22Rv1 (cell line): ENCODE data around the gene PPDPF.
A peak's percentile ranks its signal among the peaks of the same experiment; 100 is the strongest.
"Not testable (repeated sequence)": the region's sequence is repeated elsewhere in the genome, so short reads cannot be mapped to it uniquely, and the experiment has no call there.

ENCODE experiments used
- H3K27ac ChIP-seq: fragments of 450-650 bp; 2 replicates; pipeline ENCODE4 v1.5.1; 2017
- ZFX ChIP-seq: fragments of 450-650 bp; IDR thresholded peaks from 2 replicates; pipeline ENCODE4 v1.6.1; 2017; ENCODE audit warnings: antibody characterized with exemption, borderline replicate concordance
- TF ChIP-seq, protein P1 (sequence below): fragments of 450-650 bp; IDR thresholded peaks from 2 replicates; pipeline ENCODE4 v1.5.1; 2017; ENCODE audit warnings: mild to moderate bottlenecking

The PPDPF gene

DNA sequence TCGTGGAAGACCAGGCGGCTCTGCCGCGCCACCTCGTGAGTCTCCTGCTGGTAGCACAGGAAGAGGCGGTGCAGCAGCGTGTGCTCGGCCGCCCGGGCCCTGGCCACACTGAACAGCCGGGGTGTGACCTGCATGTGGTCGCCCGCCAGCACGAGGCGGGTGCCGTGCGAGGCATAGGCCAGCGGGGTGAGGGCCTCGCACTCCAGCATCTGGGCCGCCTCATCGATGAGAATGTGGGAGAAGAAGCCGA lies 46.5 kb downstream of the PPDPF start:
- TF ChIP-seq ZFX, result no peak
- TF ChIP-seq, protein P1, sequence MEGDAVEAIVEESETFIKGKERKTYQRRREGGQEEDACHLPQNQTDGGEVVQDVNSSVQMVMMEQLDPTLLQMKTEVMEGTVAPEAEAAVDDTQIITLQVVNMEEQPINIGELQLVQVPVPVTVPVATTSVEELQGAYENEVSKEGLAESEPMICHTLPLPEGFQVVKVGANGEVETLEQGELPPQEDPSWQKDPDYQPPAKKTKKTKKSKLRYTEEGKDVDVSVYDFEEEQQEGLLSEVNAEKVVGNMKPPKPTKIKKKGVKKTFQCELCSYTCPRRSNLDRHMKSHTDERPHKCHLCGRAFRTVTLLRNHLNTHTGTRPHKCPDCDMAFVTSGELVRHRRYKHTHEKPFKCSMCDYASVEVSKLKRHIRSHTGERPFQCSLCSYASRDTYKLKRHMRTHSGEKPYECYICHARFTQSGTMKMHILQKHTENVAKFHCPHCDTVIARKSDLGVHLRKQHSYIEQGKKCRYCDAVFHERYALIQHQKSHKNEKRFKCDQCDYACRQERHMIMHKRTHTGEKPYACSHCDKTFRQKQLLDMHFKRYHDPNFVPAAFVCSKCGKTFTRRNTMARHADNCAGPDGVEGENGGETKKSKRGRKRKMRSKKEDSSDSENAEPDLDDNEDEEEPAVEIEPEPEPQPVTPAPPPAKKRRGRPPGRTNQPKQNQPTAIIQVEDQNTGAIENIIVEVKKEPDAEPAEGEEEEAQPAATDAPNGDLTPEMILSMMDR, result peak; percentile 55
- H3K27ac ChIP-seq, result peak overlapping the region; percentile 35; the same call in 1 of the 2 replicates

DNA sequence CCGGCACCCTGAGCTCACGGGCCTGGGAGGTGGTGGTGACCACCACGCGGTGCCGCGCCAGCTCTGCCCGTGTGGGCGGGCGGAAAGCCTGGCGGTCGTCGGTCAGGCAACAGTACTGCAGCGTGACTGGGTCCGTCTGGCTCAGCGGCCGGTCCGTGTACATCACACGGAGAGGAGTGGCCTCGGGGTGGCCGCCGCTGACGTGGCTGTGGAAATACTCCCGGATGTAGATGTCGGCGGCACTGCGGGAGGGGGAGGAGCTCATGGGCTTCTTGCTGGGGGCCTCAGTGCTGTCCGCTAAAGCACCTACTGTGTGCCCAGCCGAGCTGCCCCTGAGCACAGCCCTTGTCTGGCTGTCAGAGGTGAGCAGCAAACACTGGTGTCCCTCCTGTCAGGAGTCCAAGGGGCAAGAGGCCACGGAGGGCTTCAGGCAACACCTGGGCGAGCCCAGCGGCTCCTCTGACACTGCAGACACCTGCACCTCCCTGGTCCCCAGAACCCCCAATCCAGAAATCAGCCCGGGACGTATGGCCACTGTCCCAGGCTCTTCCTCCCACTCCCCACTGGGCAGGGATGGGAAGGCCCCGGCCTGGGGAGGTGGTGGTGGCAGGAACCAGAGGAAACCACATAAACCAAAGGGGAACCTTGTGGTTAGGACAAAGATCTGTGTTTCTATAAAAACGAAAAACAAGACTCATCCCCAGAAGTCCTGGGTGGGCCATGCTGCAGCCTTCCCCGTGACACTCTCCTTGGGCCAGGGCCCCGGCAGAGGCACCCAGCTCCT lies 47.0 kb downstream of the PPDPF start:
- H3K27ac ChIP-seq, result peak overlapping the region; percentile 35; the same call in 1 of the 2 replicates
- TF ChIP-seq ZFX, result no peak
- TF ChIP-seq, protein P1, result no peak

DNA sequence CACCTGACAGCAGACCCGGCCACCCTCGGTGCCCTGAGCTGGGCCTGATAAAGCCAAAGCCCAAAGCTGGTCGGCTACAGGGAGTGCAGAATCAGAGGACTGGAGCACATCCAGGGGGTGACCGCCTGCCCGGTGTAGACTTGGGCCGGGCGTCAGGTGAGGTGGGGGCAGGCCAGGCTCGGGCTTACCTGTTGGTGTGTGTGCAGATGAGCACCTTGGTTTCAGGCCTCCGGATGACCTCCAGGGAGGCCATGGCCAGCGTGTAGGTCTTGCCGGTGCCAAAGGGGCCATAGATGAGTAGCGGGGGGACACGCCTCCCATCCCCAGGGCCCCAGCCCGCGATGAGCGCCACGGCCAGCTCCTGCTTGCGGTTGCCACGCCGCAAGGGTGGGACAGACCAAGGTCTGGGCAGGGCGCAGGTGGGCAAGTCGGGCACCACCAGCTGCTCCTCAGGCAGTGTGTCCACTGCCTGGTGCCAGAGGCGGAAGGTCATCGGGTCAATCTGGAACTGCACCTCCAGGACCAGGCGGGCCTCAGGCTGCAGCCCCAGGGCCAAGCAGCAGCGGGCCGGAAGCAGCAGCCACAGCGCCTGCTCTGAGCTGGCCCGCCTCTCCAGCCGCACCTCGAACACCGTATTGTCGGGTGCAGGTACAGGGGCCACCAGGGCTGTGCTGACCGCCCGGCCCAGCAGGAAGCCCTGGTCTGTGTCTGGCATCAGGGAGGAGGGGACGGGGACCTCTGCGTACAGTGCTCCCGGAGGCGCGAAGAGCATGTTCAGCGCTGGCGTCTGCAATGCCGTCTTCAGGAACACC lies 47.8 kb downstream of the PPDPF start:
- no peak overlapping the region for H3K27ac ChIP-seq
- TF ChIP-seq, protein P1, result no peak
- no peak for TF ChIP-seq ZFX

DNA sequence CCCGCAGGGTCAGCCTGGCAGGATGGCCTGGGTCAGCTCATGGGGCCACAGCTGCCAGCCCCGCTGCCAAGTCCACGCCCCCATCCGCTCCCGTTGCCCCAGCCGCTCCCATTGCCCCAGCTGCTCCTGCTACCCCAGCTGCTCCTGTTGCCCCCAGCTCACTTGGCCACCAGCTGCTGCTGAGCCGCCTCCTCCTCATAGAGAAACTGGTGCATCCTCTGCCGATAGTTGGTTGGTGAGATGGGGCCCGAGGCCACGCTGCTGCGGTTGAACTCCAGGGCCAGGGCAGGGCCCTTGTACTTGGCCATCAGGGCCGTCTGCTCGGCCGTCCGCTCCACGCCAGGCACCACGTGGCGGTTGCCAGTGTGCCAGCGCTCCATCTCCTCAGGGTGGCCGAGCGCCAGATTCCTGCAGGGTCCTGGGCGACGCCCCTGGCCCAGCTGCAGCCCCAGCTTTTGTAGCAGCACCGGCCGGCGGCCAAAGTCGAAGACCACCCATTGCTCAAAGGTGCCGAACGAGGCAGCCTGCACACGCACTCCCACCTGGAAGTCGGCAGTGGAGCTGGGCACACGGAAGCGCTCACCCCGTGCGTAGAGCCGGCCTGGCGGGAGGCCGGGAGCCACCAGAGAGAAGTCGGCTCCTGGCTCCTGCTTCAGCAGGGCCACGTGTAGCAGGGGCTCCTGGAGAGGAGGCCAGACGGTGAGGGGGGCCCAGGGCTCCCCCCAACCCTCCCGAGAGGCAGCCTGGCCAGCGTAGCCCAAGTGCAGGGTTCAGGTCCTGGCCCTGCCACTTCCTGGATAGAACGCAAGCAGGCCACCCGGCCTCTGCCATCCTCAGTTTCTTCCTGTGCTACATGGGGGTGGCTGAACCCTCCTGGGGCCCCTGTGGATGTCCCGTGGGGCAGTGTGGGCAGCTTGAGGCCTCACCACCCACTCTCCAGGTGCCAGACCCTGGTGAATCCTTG lies 48.7 kb downstream of the PPDPF start:
- TF ChIP-seq, protein P1, result no peak
- no peak for TF ChIP-seq ZFX
- H3K27ac ChIP-seq, result no peak overlapping the region

DNA sequence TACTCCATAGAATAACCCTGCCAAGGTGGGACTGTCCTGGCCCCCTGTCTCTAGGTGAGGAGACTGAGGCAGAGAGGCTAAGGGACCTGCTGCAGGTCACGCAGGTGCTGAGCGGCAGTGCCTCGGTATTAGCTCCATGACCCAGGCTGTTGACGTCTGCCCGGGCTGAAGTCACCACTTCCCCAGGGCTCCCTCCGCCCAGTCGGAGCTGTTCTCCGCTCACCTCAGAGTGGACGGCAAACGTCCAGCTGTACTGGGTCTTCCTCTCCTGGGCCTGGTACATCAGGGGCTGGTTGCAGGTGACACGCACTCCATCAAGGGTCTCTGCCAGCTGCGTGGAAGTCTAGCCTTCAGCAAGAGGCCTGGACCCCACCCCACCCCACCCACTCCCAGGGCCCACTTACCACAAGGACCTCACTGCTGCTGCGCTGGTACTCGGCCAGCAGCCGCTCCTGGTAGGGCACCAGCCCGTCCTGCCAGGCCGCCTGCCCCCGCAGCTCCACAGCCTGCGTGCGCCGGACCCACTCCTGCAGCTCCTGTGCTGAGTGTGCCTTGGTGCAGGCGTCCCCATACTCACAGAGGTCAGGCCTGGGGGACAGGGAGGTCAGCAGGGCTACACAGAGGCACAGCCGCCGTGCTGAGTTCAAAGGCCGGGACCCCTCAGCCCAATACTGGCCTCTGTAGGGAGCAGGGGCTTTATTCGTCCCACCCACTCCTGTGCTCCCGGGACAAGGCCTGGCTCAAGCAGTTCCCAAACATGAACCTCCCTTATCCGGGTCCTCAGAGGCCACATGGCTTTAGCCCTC lies 49.9 kb downstream of the PPDPF start:
- TF ChIP-seq ZFX, result no peak
- TF ChIP-seq, protein P1, result no peak
- no peak overlapping the region for H3K27ac ChIP-seq

DNA sequence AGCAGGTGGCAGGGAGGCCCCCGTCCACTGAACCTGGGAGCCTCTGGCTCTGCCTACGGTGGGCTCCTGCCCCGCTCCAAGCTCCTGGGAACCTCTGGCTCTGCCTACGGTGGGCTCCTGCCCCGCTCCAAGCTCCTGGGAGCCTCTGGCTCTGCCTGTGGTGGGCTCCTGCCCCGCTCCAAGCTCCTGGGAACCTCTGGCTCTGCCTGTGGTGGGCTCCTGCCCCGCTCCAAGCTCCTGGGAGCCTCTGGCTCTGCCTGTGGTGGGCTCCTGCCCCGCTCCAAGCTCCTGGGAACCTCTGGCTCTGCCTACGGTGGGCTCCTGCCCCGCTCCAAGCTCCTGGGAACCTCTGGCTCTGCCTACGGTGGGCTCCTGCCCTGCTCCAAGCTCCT lies 50.5 kb downstream of the PPDPF start:
- H3K27ac ChIP-seq, result not testable (repeated sequence)
